Hippocampal formation (tissue), 2 donors: ENCODE data around the gene C2orf78.
"Not testable (repeated sequence)": the region's sequence is repeated elsewhere in the genome, so short reads cannot be mapped to it uniquely, and the experiment has no call there.

Experiments used
- DNase-seq, 2 donors: peaks; one replicate each; lab custom pipeline; 2025; lab: John Stamatoyannopoulos, UW

The C2orf78 gene

GRCh38 chr2:73779467-73780236, 4.3 kb upstream of the C2orf78 start, which contains the start of gene DUSP11:
Gene DUSP11 (minus strand): TSS chr2:73780103. CDS start chr2:73779974, 129 bp downstream.
- peak; percentile 86 to 90 for DNase-seq

GRCh38 chr2:73780237-73780582, 3.8 kb upstream of the C2orf78 start:
- DNase-seq = no peak

GRCh38 chr2:73783402-73783801, 581 bp upstream of the C2orf78 start:
- DNase-seq = not testable (repeated sequence)

- no peak for DNase-seq
Measured at GRCh38 chr2:73811878-73812277, 27.9 kb downstream of the C2orf78 start.

GRCh38 chr2:73812635-73813034, 28.7 kb downstream of the C2orf78 start:
- no peak for DNase-seq

GRCh38 chr2:73818296-73818695, 34.3 kb downstream of the C2orf78 start:
- DNase-seq = no peak

GRCh38 chr2:73821227-73821626, 37.2 kb downstream of the C2orf78 start:
- DNase-seq = no peak

GRCh38 chr2:73821669-73822068, 37.7 kb downstream of the C2orf78 start:
- no peak for DNase-seq

- DNase-seq = no peak
Measured at GRCh38 chr2:73822276-73822675, 38.3 kb downstream of the C2orf78 start.

- no peak for DNase-seq
Measured at GRCh38 chr2:73822991-73823390, 39.0 kb downstream of the C2orf78 start.

- DNase-seq = no peak
Measured at GRCh38 chr2:73823416-73823815, 39.4 kb downstream of the C2orf78 start.

- peak in 1 of 2 donors; percentile 63 for DNase-seq
Measured at GRCh38 chr2:73823916-73824523, 40.0 kb downstream of the C2orf78 start.

GRCh38 chr2:73825408-73825807, 41.4 kb downstream of the C2orf78 start:
- no peak for DNase-seq

GRCh38 chr2:73827018-73827417, 43.0 kb downstream of the C2orf78 start:
- DNase-seq = no peak

- no peak for DNase-seq
Measured at GRCh38 chr2:73827660-73828388, 43.8 kb downstream of the C2orf78 start.

- no peak for DNase-seq
Measured at GRCh38 chr2:73828389-73828817, 44.4 kb downstream of the C2orf78 start.

- DNase-seq = peak; percentile 94 to 97
Measured at GRCh38 chr2:73828818-73829570, 45.0 kb downstream of the C2orf78 start, which contains the start of gene STAMBP. Gene STAMBP (plus strand): TSS chr2:73828961. CDS start chr2:73830857, 1,896 bp downstream.

- DNase-seq = peak in 1 of 2 donors; percentile 57
Measured at GRCh38 chr2:73830871-73831401, 47.0 kb downstream of the C2orf78 start.

GRCh38 chr2:73832930-73833329, 48.9 kb downstream of the C2orf78 start:
- DNase-seq = no peak

- DNase-seq = no peak
Measured at GRCh38 chr2:73836141-73836943, 52.4 kb downstream of the C2orf78 start.
